SK-N-SH (cell line): ENCODE measurements around the gene EZR. TPM values are rescaled to one million over a fixed set of nuclear protein-coding genes. Genes with fewer than 3 reads are reported as not detected.
"Not testable (repeated sequence)": the region's sequence is repeated elsewhere in the genome, so short reads cannot be mapped to it uniquely, and the experiment has no call there.

Experiments
- CTCF ChIA-PET: fragments of 300-600, 350-600 bp; formaldehyde crosslinking; extraction: SDS; loops from one replicate; lab custom pipeline; 2021; lab: Yijun Ruan, JAX
- POLR2A ChIA-PET: fragments of 350-600 bp; sonication (Branson Sonifier 250); formaldehyde crosslinking; extraction: SDS; loops from one replicate; lab custom pipeline; 2020; ENCODE audit warnings: antibody characterized with exemption, inconsistent platforms; lab: Yijun Ruan, JAX
- DNase-seq: peaks from one replicate; pipeline ENCODE4 v3.0.0; 2012
- H2AFZ ChIP-seq: fragments of 200-600 bp; sonication (generic); 2 replicates; pipeline ENCODE4 v1.8.1; 2016; ENCODE audit warnings: antibody characterized with exemption, mild to moderate bottlenecking, low read depth
- H3F3A ChIP-seq: fragments of 200-600 bp; sonication (generic); replicated peaks from 2 replicates; pipeline ENCODE3; 2016; ENCODE audit warnings: antibody characterized with exemption, mild to moderate bottlenecking; ENCODE audit not compliant: insufficient read depth
- H3K27ac ChIP-seq, 2 experiments: fragments of 200-500 bp in 1 of 2; fragments of 200-600 bp in 1 of 2; sonication (Bioruptor generic) in 1 of 2; sonication (generic), shearing (Covaris generic) in 1 of 2; 2 replicates each; pipeline versions ENCODE4 v1.5.1 to v1.6.1; 2014 to 2016; ENCODE audit warnings: low read depth in 2 of 2, inconsistent platforms in 1 of 2, low read length in 1 of 2, mild to moderate bottlenecking in 1 of 2, mixed read lengths in 1 of 2
- H3K27me3 ChIP-seq: fragments of 200-600 bp; sonication (generic), shearing (Covaris generic); 2 replicates; pipeline ENCODE4 v1.6.1; 2016; ENCODE audit warnings: mixed run types; ENCODE audit not compliant: insufficient read depth
- H3K36me3 ChIP-seq, 2 experiments: fragments of 200-500 bp in 1 of 2; fragments of 200-600 bp in 1 of 2; sonication (Bioruptor generic) in 1 of 2; sonication (generic) in 1 of 2; replicated peaks in 1 of 2; 2 replicates each; pipeline versions ENCODE3 to v1.5.1; 2014 to 2016; ENCODE audit warnings: low read length in 1 of 2, mild to moderate bottlenecking in 1 of 2; ENCODE audit not compliant: insufficient read depth in 2 of 2, control insufficient read depth in 1 of 2
- H3K4me1 ChIP-seq, 2 experiments: fragments of 200-500 bp in 1 of 2; fragments of 200-600 bp in 1 of 2; sonication (Bioruptor generic) in 1 of 2; sonication (generic), shearing (Covaris generic) in 1 of 2; 2 replicates each; pipeline versions ENCODE4 v1.5.1 to v1.6.1; 2014 to 2016; ENCODE audit warnings: low read depth in 1 of 2, low read length in 1 of 2, mixed run types in 1 of 2; ENCODE audit not compliant: insufficient read depth in 2 of 2, control insufficient read depth in 1 of 2
- H3K4me2 ChIP-seq: fragments of 200-600 bp; sonication (generic), shearing (Covaris generic); 2 replicates; pipeline ENCODE4 v1.6.1; 2017; ENCODE audit warnings: mixed run types
- H3K4me3 ChIP-seq, 2 experiments: fragments of 200-500 bp in 1 of 2; fragments of 200-600 bp in 1 of 2; sonication (Bioruptor generic) in 1 of 2; sonication (generic), shearing (Covaris generic) in 1 of 2; 2 replicates each; pipeline versions ENCODE4 v1.5.1 to v1.8.1; 2014 to 2016; ENCODE audit warnings: low read depth in 2 of 2, inconsistent platforms in 1 of 2, low read length in 1 of 2, mild to moderate bottlenecking in 1 of 2, mixed read lengths in 1 of 2, moderate library complexity in 1 of 2
- H3K79me2 ChIP-seq: fragments of 200-600 bp; sonication (generic); 2 replicates; pipeline ENCODE4 v1.8.1; 2017; ENCODE audit warnings: mild to moderate bottlenecking; ENCODE audit not compliant: insufficient read depth
- H3K9ac ChIP-seq: fragments of 200-600 bp; sonication (generic); 2 replicates; pipeline ENCODE4 v1.6.1; 2017; ENCODE audit warnings: mixed run types
- H3K9me2 ChIP-seq: fragments of 200-600 bp; sonication (generic); 2 replicates; pipeline ENCODE4 v1.6.1; 2017; ENCODE audit warnings: mixed run types
- H3K9me3 ChIP-seq: fragments of 200-600 bp; sonication (generic); 2 replicates; pipeline ENCODE4 v1.6.1; 2017; ENCODE audit warnings: mixed run types, mild to moderate bottlenecking, moderate library complexity
- H4K20me1 ChIP-seq: fragments of 200-600 bp; sonication (generic); 2 replicates; pipeline ENCODE4 v1.6.1; 2017; ENCODE audit warnings: mild to moderate bottlenecking, mixed run types; ENCODE audit not compliant: insufficient read depth
- ELF1 ChIP-seq: IDR thresholded peaks from 2 replicates; pipeline ENCODE4 v1.4.0; 2012
- FOSL2 ChIP-seq: IDR thresholded peaks from 2 replicates; pipeline ENCODE4 v1.4.0; 2012; ENCODE audit warnings: low read depth, mild to moderate bottlenecking, moderate library complexity, borderline replicate concordance
- FOXJ3 ChIP-seq: sonication (generic); formaldehyde crosslinking; IDR thresholded peaks from 2 replicates; pipeline ENCODE4 v1.5.1; 2020; ENCODE audit warnings: mild to moderate bottlenecking, missing genetic modification reagents
- GABPA ChIP-seq: IDR thresholded peaks from 2 replicates; pipeline ENCODE4 v1.4.0; 2012; ENCODE audit warnings: low read depth, mild to moderate bottlenecking
- JUND ChIP-seq: IDR thresholded peaks from 2 replicates; pipeline ENCODE4 v1.4.0; 2012
- MEF2A ChIP-seq: IDR thresholded peaks from 2 replicates; pipeline ENCODE4 v1.4.0; 2012; ENCODE audit warnings: low read depth, borderline replicate concordance
- NFIC ChIP-seq: IDR thresholded peaks from 2 replicates; pipeline ENCODE4 v1.4.0; 2012; ENCODE audit warnings: borderline replicate concordance
- NRF1 ChIP-seq: IDR thresholded peaks from 2 replicates; pipeline ENCODE4 v1.6.1; 2012; ENCODE audit warnings: low read depth, mild to moderate bottlenecking, low read length
- POLR2AphosphoS5 ChIP-seq: IDR thresholded peaks from 2 replicates; pipeline ENCODE4 v1.6.1; 2012; ENCODE audit warnings: low read depth, low read length
- RCOR1 ChIP-seq: fragments of 150-350 bp; IDR thresholded peaks from 2 replicates; pipeline ENCODE4 v1.6.1; 2017; ENCODE audit warnings: antibody characterized with exemption, low read length
- TCF12 ChIP-seq: IDR thresholded peaks from 2 replicates; pipeline ENCODE4 v1.4.0; 2012
- YY1 ChIP-seq: IDR thresholded peaks from 2 replicates; pipeline ENCODE4 v1.4.0; 2012; ENCODE audit warnings: low read depth, mild to moderate bottlenecking
- WGBS: methylation state at CpG from one replicate; pipeline ENCODE4 v1.1.6; 2017; ENCODE audit warnings: low lambda C conversion rate; 5-methylcytosine and 5-hydroxymethylcytosine counted together
- polyA plus RNA-seq, 3 experiments: library from polyadenylated mRNA; depleted of rRNA; stranded (reverse); fragments of >200 nt; gene quantifications; 2 replicates each; pipeline ENCODE4 v1.2.3, GENCODE V29; 2012
- TF ChIP-seq, protein P1 (sequence below): IDR thresholded peaks from 2 replicates; pipeline ENCODE4 v1.4.0; 2012; ENCODE audit warnings: low read depth, borderline replicate concordance
- TF ChIP-seq, protein P2 (sequence below): IDR thresholded peaks from 2 replicates; pipeline ENCODE4 v1.4.0; 2012; ENCODE audit warnings: low read depth
- TF ChIP-seq, protein P3 (sequence below): IDR thresholded peaks from 2 replicates; pipeline ENCODE4; 2012
- TF ChIP-seq, protein P4 (sequence below): IDR thresholded peaks from 2 replicates; pipeline ENCODE4 v1.6.1; 2012; ENCODE audit warnings: mild to moderate bottlenecking, low read depth, low read length, moderate library complexity
- TF ChIP-seq, protein P5 (sequence below): fragments of 150-350 bp; IDR thresholded peaks from 2 replicates; pipeline ENCODE4 v1.6.1; 2016; ENCODE audit warnings: mild to moderate bottlenecking, low read depth, low read length
- TF ChIP-seq, protein P6 (sequence below): fragments of 150-350 bp; IDR thresholded peaks from 2 replicates; pipeline ENCODE4 v1.6.1; 2017; ENCODE audit warnings: antibody characterized with exemption, low read length, low read depth, borderline replicate concordance

EZR gene
- polyA plus RNA-seq, 1 of the 3 experiments (the other 2 are of a cell fraction), result 92.0 TPM

DNA sequence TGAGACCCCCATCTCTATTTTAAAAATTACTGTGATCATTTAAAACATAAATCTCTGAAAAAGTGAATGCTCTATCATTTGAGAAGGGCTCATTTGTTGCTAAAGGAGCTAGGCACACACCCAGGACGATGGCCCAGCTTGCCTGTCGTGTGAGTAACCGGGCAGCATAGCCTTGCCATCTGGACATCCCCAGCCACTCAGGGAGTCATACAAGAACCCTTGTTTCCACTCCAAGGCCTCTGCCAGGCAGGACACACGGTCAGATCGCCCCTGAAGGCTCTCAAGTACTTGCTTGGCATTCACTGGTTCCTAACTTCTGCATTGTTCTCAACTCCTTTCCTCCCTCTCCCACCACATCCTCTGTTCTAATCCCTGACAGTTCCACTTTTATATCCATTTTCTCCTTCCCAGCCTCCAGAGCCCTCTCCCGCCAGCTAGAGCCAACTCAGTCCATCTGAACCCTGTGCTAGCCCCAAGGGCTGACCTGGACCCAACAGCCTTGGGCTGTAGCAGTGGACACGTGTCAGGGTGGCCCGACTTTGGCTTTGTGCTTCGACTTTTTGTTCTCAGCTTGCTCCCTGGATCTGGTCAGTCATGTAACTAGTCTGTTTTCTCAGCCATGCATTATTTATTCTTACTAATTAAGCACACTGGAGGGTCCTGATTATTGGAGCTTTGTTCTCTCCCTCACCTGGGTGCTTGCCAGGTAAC is 15.7 kb upstream of the EZR start:
- no peaks in the 10 kb centered on the region for H3K9me3 ChIP-seq
- H3K79me2 ChIP-seq, result no peaks in the 10 kb centered on the region
- H3K4me3 ChIP-seq, result no peak overlapping the region
- POLR2A ChIA-PET, result no interaction called here
- peaks cover 0 to 24% of the 10 kb centered on the region in 2 experiments; a peak in 2 of 4 replicates for H3K4me1 ChIP-seq
- DNase-seq, result no peak
- no peak overlapping the region for H3K27ac ChIP-seq
- TF ChIP-seq, protein P1, sequence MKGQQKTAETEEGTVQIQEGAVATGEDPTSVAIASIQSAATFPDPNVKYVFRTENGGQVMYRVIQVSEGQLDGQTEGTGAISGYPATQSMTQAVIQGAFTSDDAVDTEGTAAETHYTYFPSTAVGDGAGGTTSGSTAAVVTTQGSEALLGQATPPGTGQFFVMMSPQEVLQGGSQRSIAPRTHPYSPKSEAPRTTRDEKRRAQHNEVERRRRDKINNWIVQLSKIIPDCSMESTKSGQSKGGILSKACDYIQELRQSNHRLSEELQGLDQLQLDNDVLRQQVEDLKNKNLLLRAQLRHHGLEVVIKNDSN, result no peak
- TF ChIP-seq, protein P2, sequence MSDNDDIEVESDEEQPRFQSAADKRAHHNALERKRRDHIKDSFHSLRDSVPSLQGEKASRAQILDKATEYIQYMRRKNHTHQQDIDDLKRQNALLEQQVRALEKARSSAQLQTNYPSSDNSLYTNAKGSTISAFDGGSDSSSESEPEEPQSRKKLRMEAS, result no peak
- no peak for TF ChIP-seq RCOR1
- TF ChIP-seq NRF1, result no peak
- TF ChIP-seq GABPA, result no peak
- TF ChIP-seq JUND, result no peak
- TF ChIP-seq, protein P3, sequence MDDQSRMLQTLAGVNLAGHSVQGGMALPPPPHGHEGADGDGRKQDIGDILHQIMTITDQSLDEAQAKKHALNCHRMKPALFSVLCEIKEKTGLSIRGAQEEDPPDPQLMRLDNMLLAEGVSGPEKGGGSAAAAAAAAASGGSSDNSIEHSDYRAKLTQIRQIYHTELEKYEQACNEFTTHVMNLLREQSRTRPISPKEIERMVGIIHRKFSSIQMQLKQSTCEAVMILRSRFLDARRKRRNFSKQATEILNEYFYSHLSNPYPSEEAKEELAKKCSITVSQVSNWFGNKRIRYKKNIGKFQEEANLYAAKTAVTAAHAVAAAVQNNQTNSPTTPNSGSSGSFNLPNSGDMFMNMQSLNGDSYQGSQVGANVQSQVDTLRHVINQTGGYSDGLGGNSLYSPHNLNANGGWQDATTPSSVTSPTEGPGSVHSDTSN, result no peak
- TF ChIP-seq FOXJ3 (CRISPR knock-in tag), result no peak
- TF ChIP-seq YY1, result no peak
- no peak for TF ChIP-seq FOSL2
- TF ChIP-seq, protein P4, sequence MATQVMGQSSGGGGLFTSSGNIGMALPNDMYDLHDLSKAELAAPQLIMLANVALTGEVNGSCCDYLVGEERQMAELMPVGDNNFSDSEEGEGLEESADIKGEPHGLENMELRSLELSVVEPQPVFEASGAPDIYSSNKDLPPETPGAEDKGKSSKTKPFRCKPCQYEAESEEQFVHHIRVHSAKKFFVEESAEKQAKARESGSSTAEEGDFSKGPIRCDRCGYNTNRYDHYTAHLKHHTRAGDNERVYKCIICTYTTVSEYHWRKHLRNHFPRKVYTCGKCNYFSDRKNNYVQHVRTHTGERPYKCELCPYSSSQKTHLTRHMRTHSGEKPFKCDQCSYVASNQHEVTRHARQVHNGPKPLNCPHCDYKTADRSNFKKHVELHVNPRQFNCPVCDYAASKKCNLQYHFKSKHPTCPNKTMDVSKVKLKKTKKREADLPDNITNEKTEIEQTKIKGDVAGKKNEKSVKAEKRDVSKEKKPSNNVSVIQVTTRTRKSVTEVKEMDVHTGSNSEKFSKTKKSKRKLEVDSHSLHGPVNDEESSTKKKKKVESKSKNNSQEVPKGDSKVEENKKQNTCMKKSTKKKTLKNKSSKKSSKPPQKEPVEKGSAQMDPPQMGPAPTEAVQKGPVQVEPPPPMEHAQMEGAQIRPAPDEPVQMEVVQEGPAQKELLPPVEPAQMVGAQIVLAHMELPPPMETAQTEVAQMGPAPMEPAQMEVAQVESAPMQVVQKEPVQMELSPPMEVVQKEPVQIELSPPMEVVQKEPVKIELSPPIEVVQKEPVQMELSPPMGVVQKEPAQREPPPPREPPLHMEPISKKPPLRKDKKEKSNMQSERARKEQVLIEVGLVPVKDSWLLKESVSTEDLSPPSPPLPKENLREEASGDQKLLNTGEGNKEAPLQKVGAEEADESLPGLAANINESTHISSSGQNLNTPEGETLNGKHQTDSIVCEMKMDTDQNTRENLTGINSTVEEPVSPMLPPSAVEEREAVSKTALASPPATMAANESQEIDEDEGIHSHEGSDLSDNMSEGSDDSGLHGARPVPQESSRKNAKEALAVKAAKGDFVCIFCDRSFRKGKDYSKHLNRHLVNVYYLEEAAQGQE, result no peak
- no peak for TF ChIP-seq POLR2AphosphoS5
- TF ChIP-seq MEF2A, result no peak
- TF ChIP-seq ELF1, result no peak
- no peak for TF ChIP-seq TCF12
- TF ChIP-seq, protein P5, sequence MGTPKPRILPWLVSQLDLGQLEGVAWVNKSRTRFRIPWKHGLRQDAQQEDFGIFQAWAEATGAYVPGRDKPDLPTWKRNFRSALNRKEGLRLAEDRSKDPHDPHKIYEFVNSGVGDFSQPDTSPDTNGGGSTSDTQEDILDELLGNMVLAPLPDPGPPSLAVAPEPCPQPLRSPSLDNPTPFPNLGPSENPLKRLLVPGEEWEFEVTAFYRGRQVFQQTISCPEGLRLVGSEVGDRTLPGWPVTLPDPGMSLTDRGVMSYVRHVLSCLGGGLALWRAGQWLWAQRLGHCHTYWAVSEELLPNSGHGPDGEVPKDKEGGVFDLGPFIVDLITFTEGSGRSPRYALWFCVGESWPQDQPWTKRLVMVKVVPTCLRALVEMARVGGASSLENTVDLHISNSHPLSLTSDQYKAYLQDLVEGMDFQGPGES, result no peak
- TF ChIP-seq, protein P6, sequence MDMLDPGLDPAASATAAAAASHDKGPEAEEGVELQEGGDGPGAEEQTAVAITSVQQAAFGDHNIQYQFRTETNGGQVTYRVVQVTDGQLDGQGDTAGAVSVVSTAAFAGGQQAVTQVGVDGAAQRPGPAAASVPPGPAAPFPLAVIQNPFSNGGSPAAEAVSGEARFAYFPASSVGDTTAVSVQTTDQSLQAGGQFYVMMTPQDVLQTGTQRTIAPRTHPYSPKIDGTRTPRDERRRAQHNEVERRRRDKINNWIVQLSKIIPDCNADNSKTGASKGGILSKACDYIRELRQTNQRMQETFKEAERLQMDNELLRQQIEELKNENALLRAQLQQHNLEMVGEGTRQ, result no peak
- no peak for TF ChIP-seq NFIC
- TF ChIP-seq, all 33 proteins: peak for 0
- H3F3A ChIP-seq, result no peaks in the 10 kb centered on the region
- H3K9me2 ChIP-seq, result no peaks in the 10 kb centered on the region
- H3K4me2 ChIP-seq, result no peak overlapping the region
- CTCF ChIA-PET, result no interaction called here
- no peak overlapping the region for H2AFZ ChIP-seq
- H4K20me1 ChIP-seq, result no peaks in the 10 kb centered on the region
- no peaks in the 10 kb centered on the region for H3K27me3 ChIP-seq
- 71% methylated on average over 8 of the region's 9 CpGs for WGBS
- H3K36me3 ChIP-seq, result no peaks in the 10 kb centered on the region
- H3K9ac ChIP-seq, result no peak overlapping the region

DNA sequence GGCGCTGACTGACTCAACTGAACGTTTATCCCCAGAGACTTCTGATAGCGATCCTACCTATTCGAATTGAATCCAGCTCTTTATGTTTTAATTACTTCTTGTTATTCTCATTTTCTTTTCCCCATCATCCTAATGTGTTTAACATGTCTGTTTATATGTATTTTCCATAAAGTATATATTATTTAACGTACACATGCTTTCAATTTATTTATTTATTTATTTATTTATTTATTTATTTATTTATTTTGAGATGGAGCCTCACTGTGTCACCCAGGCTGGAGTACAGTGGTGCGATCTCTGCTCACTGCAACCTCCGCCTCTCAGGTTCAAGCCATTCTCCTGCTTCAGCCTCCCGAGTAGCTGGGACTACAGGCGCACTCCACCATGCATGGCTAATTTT is 13.6 kb upstream of the EZR start:
- DNase-seq, H3K79me2 ChIP-seq, H3K27ac ChIP-seq, CTCF ChIA-PET, POLR2A ChIA-PET, H3K9me2 ChIP-seq, H3K27me3 ChIP-seq, H2AFZ ChIP-seq, H3K4me2 ChIP-seq, H3K36me3 ChIP-seq, H3K9ac ChIP-seq, H3K9me3 ChIP-seq, H3F3A ChIP-seq, H4K20me1 ChIP-seq, H3K4me3 ChIP-seq: not testable (repeated sequence)
- peaks cover 0 to 17% of the 10 kb centered on the region in 2 experiments; a peak in 1 of 4 replicates for H3K4me1 ChIP-seq
- 85% methylated on average over 9 of the region's 9 CpGs for WGBS
